ENCODE results near the gene RASGRP2.

RASGRP2 gene

GRCh38 chr11:64787526-64788320, 43.8 kb upstream of the RASGRP2 start:
- H2AFZ ChIP-seq (ENCODE audit: low read length) = no peak overlapping the region
- no peak overlapping the region for H3K18ac ChIP-seq (ENCODE audit: low read length)
- H3K27me3 ChIP-seq (ENCODE audit: control insufficient read depth in 3 of 3, insufficient read depth in 3 of 3, low read depth in 1 of 3, low read length in 3 of 3) = no peaks in the 10 kb centered on the region
- no peak overlapping the region for H3K9ac ChIP-seq (ENCODE audit: low read depth, low read length, poor library complexity)
- H2BK15ac ChIP-seq (ENCODE audit: low read length) = no peak overlapping the region
- H4K91ac ChIP-seq (ENCODE audit: low read depth, low read length, poor library complexity) = no peak overlapping the region
- no peak overlapping the region for H3K4me2 ChIP-seq (ENCODE audit: insufficient read depth, low read length, poor library complexity, severe bottlenecking)
- WGBS, 2 donors (ENCODE audit: extremely low coverage in 2 of 2, insufficient read length in 2 of 2, insufficient replicate concordance in 1 of 2) = no CpG with 5 or more reads among the region's 15 CpGs
- H2BK5ac ChIP-seq (ENCODE audit: low read length) = peak overlapping the region; percentile 5
- no peak overlapping the region for H2BK12ac ChIP-seq (ENCODE audit: low read length)
- no peak overlapping the region for H3K14ac ChIP-seq (ENCODE audit: low read length)
- no peak overlapping the region for H3K23ac ChIP-seq (ENCODE audit: low read depth, low read length, poor library complexity)
- no peaks in the 10 kb centered on the region for H3K9me3 ChIP-seq (replicated peaks in 1 of 2; ENCODE audit: control insufficient read depth in 2 of 2, insufficient read depth in 1 of 2, low read depth in 1 of 2, low read length in 2 of 2)
- peak overlapping the region; percentile 13 for H3K27ac ChIP-seq (replicated peaks; ENCODE audit: low read length)
- no peak overlapping the region for H4K8ac ChIP-seq (ENCODE audit: low read depth, low read length)
- H2BK120ac ChIP-seq (ENCODE audit: low read depth, low read length) = no peak overlapping the region
- DNase-seq (ENCODE audit: low spot score) = no peak
- H2AK5ac ChIP-seq (ENCODE audit: low read depth, low read length) = no peak overlapping the region
- H3K36me3 ChIP-seq (replicated peaks in 1 of 2; ENCODE audit: control insufficient read depth in 2 of 2, insufficient read depth in 2 of 2, low read length in 2 of 2) = peaks cover 3 to 7% of the 10 kb centered on the region in 2 donors
- no peak overlapping the region for H3K4ac ChIP-seq (ENCODE audit: low read length)
- H3K4me1 ChIP-seq (ENCODE audit: control insufficient read depth in 2 of 2, insufficient read depth in 1 of 2, low read depth in 1 of 2, low read length in 2 of 2) = no peaks in the 10 kb centered on the region
- no peaks in the 10 kb centered on the region for H3K79me1 ChIP-seq (ENCODE audit: low read depth, low read length)
- H3K4me3 ChIP-seq (ENCODE audit: low read length in 2 of 2) = no peak overlapping the region

DNA sequence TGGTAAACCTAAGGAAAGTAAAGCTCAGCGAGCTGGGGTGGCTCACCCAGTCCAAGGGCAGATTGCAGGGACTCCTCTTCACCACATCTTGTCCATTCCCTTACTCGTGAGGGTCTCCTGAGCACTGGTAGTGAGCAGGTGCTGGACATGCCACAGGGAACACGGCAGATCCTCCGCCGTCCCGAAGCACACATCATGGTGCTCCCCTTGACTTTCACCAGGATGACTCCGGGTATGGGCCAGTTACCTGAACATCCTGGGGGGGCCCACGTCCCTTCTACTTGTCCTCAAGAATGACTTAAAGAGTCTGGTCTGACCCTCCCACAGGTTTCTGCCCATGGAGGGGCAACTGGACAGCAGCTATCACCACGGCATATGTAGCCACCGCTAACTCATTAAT, 42.4 kb upstream of the RASGRP2 start:
- Histone ChIP-seq H3K27ac (replicated peaks; ENCODE audit: low read length) (no peak overlapping the region), H3K27me3 (ENCODE audit: control insufficient read depth in 3 of 3, insufficient read depth in 3 of 3, low read depth in 1 of 3, low read length in 3 of 3) (no peaks in the 10 kb centered on the region), H2BK120ac (ENCODE audit: low read depth, low read length) (no peak overlapping the region), H4K8ac (ENCODE audit: low read depth, low read length) (no peak overlapping the region), H3K4me1 (ENCODE audit: control insufficient read depth in 2 of 2, insufficient read depth in 1 of 2, low read depth in 1 of 2, low read length in 2 of 2) (no peaks in the 10 kb centered on the region), H3K14ac (ENCODE audit: low read length) (no peak overlapping the region), H4K91ac (ENCODE audit: low read depth, low read length, poor library complexity) (no peak overlapping the region), H3K9ac (ENCODE audit: low read depth, low read length, poor library complexity) (no peak overlapping the region), H3K4me3 (ENCODE audit: low read length in 2 of 2) (peak overlapping the region in 1 of 2 donors; percentile 67), H3K36me3 (replicated peaks in 1 of 2; ENCODE audit: control insufficient read depth in 2 of 2, insufficient read depth in 2 of 2, low read length in 2 of 2) (peaks cover 3 to 18% of the 10 kb centered on the region in 2 donors), H2BK12ac (ENCODE audit: low read length) (no peak overlapping the region), H3K4ac (ENCODE audit: low read length) (no peak overlapping the region), H2BK15ac (ENCODE audit: low read length) (no peak overlapping the region), H2AFZ (ENCODE audit: low read length) (no peak overlapping the region), H3K23ac (ENCODE audit: low read depth, low read length, poor library complexity) (no peak overlapping the region), H3K79me1 (ENCODE audit: low read depth, low read length) (no peaks in the 10 kb centered on the region), H3K9me3 (replicated peaks in 1 of 2; ENCODE audit: control insufficient read depth in 2 of 2, insufficient read depth in 1 of 2, low read depth in 1 of 2, low read length in 2 of 2) (no peaks in the 10 kb centered on the region), H2BK5ac (ENCODE audit: low read length) (no peak overlapping the region), H2AK5ac (ENCODE audit: low read depth, low read length) (no peak overlapping the region), H3K4me2 (ENCODE audit: insufficient read depth, low read length, poor library complexity, severe bottlenecking) (no peak overlapping the region), H3K18ac (ENCODE audit: low read length) (no peak overlapping the region)
- no peak for DNase-seq (ENCODE audit: low spot score)
- WGBS, 2 donors (ENCODE audit: extremely low coverage in 2 of 2, insufficient read length in 2 of 2, insufficient replicate concordance in 1 of 2) = no CpG with 5 or more reads among the region's 10 CpGs

DNA sequence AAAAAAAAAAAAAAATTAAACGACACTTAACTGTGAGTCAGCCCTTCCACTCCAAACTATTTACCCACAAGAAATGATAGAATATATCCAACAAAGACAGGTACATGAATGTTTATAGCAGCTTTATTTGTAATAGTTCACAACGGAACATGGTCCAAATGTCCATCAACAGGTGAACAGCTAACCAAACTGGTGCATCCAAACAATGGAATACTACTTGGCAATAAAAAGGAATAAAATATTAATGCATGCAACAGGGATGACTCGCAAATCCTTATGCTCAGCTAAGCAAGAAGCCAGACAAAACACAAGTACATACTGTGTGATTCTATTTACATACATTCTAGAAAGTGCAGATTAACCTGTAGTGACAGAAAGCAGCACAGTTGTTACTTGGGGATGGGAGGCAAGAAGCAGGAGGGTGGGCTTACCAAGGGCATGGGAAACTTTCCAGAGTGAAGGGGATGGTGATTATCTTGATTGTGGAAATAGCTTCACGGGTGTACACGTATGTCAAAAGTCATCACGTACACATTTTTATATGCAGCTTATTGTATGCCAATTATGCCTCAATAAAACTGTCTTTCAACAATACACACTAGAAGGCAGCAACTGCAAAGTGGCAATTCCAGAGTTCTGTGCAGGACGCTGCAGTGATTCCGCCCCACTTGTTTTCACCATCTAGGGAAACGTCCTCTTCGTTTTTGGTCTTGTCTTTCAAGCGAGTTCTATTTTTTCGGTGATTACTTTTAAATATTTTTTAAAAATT, 41.1 kb upstream of the RASGRP2 start:
- H3K4me2 ChIP-seq (ENCODE audit: insufficient read depth, low read length, poor library complexity, severe bottlenecking) = no peak overlapping the region
- no peak overlapping the region for H2AK5ac ChIP-seq (ENCODE audit: low read depth, low read length)
- H3K4me3 ChIP-seq (ENCODE audit: low read length in 2 of 2) = no peak overlapping the region
- H3K9ac ChIP-seq (ENCODE audit: low read depth, low read length, poor library complexity) = no peak overlapping the region
- H3K27ac ChIP-seq (replicated peaks; ENCODE audit: low read length) = no peak overlapping the region
- H3K9me3 ChIP-seq (replicated peaks in 1 of 2; ENCODE audit: control insufficient read depth in 2 of 2, insufficient read depth in 1 of 2, low read depth in 1 of 2, low read length in 2 of 2) = no peaks in the 10 kb centered on the region
- H2BK15ac ChIP-seq (ENCODE audit: low read length) = no peak overlapping the region
- no peak overlapping the region for H2BK12ac ChIP-seq (ENCODE audit: low read length)
- no peaks in the 10 kb centered on the region for H3K4me1 ChIP-seq (ENCODE audit: control insufficient read depth in 2 of 2, insufficient read depth in 1 of 2, low read depth in 1 of 2, low read length in 2 of 2)
- peaks cover 2 to 29% of the 10 kb centered on the region in 2 donors for H3K36me3 ChIP-seq (replicated peaks in 1 of 2; ENCODE audit: control insufficient read depth in 2 of 2, insufficient read depth in 2 of 2, low read length in 2 of 2)
- WGBS, 2 donors (ENCODE audit: extremely low coverage in 2 of 2, insufficient read length in 2 of 2, insufficient replicate concordance in 1 of 2) = no CpG with 5 or more reads among the region's 12 CpGs
- H3K14ac ChIP-seq (ENCODE audit: low read length) = no peak overlapping the region
- no peak overlapping the region for H2BK5ac ChIP-seq (ENCODE audit: low read length)
- H2BK120ac ChIP-seq (ENCODE audit: low read depth, low read length) = no peak overlapping the region
- no peak overlapping the region for H2AFZ ChIP-seq (ENCODE audit: low read length)
- no peak overlapping the region for H3K4ac ChIP-seq (ENCODE audit: low read length)
- no peak for DNase-seq (ENCODE audit: low spot score)
- H3K23ac ChIP-seq (ENCODE audit: low read depth, low read length, poor library complexity) = no peak overlapping the region
- H4K8ac ChIP-seq (ENCODE audit: low read depth, low read length) = no peak overlapping the region
- no peaks in the 10 kb centered on the region for H3K79me1 ChIP-seq (ENCODE audit: low read depth, low read length)
- H3K27me3 ChIP-seq (ENCODE audit: control insufficient read depth in 3 of 3, insufficient read depth in 3 of 3, low read depth in 1 of 3, low read length in 3 of 3) = no peaks in the 10 kb centered on the region
- no peak overlapping the region for H3K18ac ChIP-seq (ENCODE audit: low read length)
- no peak overlapping the region for H4K91ac ChIP-seq (ENCODE audit: low read depth, low read length, poor library complexity)
